Measurements from ENCODE around the gene PLAC1. TPM values are rescaled to one million over a fixed set of nuclear protein-coding genes. Genes with fewer than 3 reads are reported as not detected.

The PLAC1 gene
- total RNA-seq, 1 experiment from 2014 or later: not detected

DNA sequence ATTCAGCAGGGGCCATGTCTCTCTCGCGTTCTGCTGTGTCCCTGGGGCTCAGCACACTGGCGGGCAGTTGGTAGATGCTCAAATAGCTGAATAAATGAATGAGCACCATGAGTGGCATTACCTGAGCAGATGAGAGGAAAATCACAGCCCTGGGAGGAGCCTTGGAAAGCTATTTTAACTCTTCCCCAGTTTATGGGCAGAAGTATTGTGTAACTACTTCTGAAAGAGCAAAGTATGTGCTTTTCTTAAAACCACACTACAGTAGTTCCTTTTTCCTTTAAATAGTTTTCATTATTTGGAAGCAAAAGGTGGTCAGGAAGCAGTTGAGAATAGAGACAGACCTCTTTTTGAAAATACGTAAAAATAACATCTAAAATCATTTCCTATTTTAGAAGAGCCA lies 3.0 kb upstream of the PLAC1 start:
- DNase-seq (ENCODE audit: low spot score): no peak
- H3K4me3 Mint-ChIP-seq: no peak overlapping the region
- peaks cover 35% of the 10 kb centered on the region for H3K4me1 Mint-ChIP-seq
- CTCF ChIA-PET: no interaction called here
- no peaks in the 10 kb centered on the region for H3K36me3 Mint-ChIP-seq
- POLR2A ChIA-PET: no interaction called here
- no peaks in the 10 kb centered on the region for H3K9me3 Mint-ChIP-seq
- peaks cover 1% of the 10 kb centered on the region; the same call in 1 of the 2 replicates for H3K27me3 Mint-ChIP-seq (ENCODE audit: low read depth)
- TF ChIP-seq RELA (CRISPR knock-in tag; IDR thresholded peaks at IDR 0.05; ENCODE audit: borderline replicate concordance) (no peak), ELF4 (CRISPR knock-in tag; IDR thresholded peaks at IDR 0.05; ENCODE audit: low read depth) (no peak), FOXJ3 (CRISPR knock-in tag; IDR thresholded peaks at IDR 0.05; ENCODE audit: borderline replicate concordance) (no peak), CREM (CRISPR knock-in tag; IDR thresholded peaks at IDR 0.05) (no peak), IRF2 (CRISPR knock-in tag; IDR thresholded peaks at IDR 0.05; ENCODE audit: borderline replicate concordance, low read depth) (no peak)
- TF ChIP-seq, protein P1, sequence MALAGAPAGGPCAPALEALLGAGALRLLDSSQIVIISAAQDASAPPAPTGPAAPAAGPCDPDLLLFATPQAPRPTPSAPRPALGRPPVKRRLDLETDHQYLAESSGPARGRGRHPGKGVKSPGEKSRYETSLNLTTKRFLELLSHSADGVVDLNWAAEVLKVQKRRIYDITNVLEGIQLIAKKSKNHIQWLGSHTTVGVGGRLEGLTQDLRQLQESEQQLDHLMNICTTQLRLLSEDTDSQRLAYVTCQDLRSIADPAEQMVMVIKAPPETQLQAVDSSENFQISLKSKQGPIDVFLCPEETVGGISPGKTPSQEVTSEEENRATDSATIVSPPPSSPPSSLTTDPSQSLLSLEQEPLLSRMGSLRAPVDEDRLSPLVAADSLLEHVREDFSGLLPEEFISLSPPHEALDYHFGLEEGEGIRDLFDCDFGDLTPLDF (CRISPR knock-in tag; IDR thresholded peaks at IDR 0.05): no peak
- H3K27ac Mint-ChIP-seq: no peak overlapping the region
- no peak for ATAC-seq

DNA sequence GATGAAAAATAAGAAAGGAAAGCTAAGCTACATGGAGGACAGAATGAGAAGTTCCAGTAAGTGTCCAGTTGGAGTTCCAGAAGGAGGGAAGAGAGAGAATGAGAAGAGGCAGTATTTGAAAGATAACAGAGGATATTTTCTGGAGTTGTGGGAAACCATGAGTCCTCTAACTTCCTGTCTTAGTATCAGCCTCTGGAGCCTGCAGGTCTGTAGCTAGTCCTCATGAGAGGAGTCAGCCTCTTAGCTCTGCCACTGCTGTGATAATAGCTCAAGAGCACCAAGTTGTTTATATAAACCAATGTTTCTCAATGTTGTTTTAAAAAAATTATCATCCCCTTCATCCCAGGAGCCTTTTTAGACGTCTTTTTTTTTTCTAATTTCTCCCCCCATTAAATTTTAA lies 2.4 kb upstream of the PLAC1 start:
- no peak for DNase-seq (ENCODE audit: low spot score)
- Mint-ChIP-seq H3K9me3 (no peaks in the 10 kb centered on the region), H3K4me3 (no peak overlapping the region), H3K27ac (no peak overlapping the region), H3K4me1 (peaks cover 35% of the 10 kb centered on the region), H3K27me3 (ENCODE audit: low read depth) (no peaks in the 10 kb centered on the region), H3K36me3 (no peaks in the 10 kb centered on the region)
- POLR2A ChIA-PET: no interaction called here
- no peak for ATAC-seq
- CTCF ChIA-PET: no interaction called here
- TF ChIP-seq TEAD4 (CRISPR knock-in tag; IDR thresholded peaks at IDR 0.05): no peak
- TF ChIP-seq SMAD4 (CRISPR knock-in tag; IDR thresholded peaks at IDR 0.05): no peak
- TF ChIP-seq, protein P2, sequence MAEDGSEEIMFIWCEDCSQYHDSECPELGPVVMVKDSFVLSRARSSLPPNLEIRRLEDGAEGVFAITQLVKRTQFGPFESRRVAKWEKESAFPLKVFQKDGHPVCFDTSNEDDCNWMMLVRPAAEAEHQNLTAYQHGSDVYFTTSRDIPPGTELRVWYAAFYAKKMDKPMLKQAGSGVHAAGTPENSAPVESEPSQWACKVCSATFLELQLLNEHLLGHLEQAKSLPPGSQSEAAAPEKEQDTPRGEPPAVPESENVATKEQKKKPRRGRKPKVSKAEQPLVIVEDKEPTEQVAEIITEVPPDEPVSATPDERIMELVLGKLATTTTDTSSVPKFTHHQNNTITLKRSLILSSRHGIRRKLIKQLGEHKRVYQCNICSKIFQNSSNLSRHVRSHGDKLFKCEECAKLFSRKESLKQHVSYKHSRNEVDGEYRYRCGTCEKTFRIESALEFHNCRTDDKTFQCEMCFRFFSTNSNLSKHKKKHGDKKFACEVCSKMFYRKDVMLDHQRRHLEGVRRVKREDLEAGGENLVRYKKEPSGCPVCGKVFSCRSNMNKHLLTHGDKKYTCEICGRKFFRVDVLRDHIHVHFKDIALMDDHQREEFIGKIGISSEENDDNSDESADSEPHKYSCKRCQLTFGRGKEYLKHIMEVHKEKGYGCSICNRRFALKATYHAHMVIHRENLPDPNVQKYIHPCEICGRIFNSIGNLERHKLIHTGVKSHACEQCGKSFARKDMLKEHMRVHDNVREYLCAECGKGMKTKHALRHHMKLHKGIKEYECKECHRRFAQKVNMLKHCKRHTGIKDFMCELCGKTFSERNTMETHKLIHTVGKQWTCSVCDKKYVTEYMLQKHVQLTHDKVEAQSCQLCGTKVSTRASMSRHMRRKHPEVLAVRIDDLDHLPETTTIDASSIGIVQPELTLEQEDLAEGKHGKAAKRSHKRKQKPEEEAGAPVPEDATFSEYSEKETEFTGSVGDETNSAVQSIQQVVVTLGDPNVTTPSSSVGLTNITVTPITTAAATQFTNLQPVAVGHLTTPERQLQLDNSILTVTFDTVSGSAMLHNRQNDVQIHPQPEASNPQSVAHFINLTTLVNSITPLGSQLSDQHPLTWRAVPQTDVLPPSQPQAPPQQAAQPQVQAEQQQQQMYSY (CRISPR knock-in tag; IDR thresholded peaks at IDR 0.05): no peak
- no peak for TF ChIP-seq ZNF263 (CRISPR knock-in tag; IDR thresholded peaks at IDR 0.05; ENCODE audit: low read depth)
- TF ChIP-seq, protein P3, sequence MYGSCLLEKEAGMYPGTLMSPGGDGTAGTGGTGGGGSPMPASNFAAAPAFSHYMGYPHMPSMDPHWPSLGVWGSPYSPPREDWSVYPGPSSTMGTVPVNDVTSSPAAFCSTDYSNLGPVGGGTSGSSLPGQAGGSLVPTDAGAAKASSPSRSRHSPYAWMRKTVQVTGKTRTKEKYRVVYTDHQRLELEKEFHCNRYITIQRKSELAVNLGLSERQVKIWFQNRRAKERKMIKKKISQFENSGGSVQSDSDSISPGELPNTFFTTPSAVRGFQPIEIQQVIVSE (CRISPR knock-in tag; IDR thresholded peaks at IDR 0.05; ENCODE audit: borderline replicate concordance): no peak
- TF ChIP-seq CBFB (CRISPR knock-in tag; IDR thresholded peaks at IDR 0.05; ENCODE audit: low read depth): no peak
- no peak for TF ChIP-seq EMX1 (CRISPR knock-in tag; IDR thresholded peaks at IDR 0.05)
- TF ChIP-seq ZNF121 (CRISPR knock-in tag; IDR thresholded peaks at IDR 0.05): no peak
- TF ChIP-seq, protein P4, sequence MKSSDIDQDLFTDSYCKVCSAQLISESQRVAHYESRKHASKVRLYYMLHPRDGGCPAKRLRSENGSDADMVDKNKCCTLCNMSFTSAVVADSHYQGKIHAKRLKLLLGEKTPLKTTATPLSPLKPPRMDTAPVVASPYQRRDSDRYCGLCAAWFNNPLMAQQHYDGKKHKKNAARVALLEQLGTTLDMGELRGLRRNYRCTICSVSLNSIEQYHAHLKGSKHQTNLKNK (CRISPR knock-in tag; IDR thresholded peaks at IDR 0.05): no peak
- TF ChIP-seq ETV6 (CRISPR knock-in tag; IDR thresholded peaks at IDR 0.05): no peak
- TF ChIP-seq, protein P5, sequence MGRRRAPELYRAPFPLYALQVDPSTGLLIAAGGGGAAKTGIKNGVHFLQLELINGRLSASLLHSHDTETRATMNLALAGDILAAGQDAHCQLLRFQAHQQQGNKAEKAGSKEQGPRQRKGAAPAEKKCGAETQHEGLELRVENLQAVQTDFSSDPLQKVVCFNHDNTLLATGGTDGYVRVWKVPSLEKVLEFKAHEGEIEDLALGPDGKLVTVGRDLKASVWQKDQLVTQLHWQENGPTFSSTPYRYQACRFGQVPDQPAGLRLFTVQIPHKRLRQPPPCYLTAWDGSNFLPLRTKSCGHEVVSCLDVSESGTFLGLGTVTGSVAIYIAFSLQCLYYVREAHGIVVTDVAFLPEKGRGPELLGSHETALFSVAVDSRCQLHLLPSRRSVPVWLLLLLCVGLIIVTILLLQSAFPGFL (CRISPR knock-in tag; IDR thresholded peaks at IDR 0.05; ENCODE audit: borderline replicate concordance): no peak
- TF ChIP-seq, protein P6, sequence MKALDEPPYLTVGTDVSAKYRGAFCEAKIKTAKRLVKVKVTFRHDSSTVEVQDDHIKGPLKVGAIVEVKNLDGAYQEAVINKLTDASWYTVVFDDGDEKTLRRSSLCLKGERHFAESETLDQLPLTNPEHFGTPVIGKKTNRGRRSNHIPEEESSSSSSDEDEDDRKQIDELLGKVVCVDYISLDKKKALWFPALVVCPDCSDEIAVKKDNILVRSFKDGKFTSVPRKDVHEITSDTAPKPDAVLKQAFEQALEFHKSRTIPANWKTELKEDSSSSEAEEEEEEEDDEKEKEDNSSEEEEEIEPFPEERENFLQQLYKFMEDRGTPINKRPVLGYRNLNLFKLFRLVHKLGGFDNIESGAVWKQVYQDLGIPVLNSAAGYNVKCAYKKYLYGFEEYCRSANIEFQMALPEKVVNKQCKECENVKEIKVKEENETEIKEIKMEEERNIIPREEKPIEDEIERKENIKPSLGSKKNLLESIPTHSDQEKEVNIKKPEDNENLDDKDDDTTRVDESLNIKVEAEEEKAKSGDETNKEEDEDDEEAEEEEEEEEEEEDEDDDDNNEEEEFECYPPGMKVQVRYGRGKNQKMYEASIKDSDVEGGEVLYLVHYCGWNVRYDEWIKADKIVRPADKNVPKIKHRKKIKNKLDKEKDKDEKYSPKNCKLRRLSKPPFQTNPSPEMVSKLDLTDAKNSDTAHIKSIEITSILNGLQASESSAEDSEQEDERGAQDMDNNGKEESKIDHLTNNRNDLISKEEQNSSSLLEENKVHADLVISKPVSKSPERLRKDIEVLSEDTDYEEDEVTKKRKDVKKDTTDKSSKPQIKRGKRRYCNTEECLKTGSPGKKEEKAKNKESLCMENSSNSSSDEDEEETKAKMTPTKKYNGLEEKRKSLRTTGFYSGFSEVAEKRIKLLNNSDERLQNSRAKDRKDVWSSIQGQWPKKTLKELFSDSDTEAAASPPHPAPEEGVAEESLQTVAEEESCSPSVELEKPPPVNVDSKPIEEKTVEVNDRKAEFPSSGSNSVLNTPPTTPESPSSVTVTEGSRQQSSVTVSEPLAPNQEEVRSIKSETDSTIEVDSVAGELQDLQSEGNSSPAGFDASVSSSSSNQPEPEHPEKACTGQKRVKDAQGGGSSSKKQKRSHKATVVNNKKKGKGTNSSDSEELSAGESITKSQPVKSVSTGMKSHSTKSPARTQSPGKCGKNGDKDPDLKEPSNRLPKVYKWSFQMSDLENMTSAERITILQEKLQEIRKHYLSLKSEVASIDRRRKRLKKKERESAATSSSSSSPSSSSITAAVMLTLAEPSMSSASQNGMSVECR (CRISPR knock-in tag; IDR thresholded peaks at IDR 0.05; ENCODE audit: borderline replicate concordance): no peak
- no peak for TF ChIP-seq ZNF138 (CRISPR knock-in tag; conservative IDR thresholded peaks at IDR 0.05)
- TF ChIP-seq GTF2I (CRISPR knock-in tag; conservative IDR thresholded peaks at IDR 0.05): no peak
- TF ChIP-seq NFATC4 (CRISPR knock-in tag; IDR thresholded peaks at IDR 0.05): no peak
- TF ChIP-seq JUN (CRISPR knock-in tag; IDR thresholded peaks at IDR 0.05): no peak
- TF ChIP-seq, protein P7, sequence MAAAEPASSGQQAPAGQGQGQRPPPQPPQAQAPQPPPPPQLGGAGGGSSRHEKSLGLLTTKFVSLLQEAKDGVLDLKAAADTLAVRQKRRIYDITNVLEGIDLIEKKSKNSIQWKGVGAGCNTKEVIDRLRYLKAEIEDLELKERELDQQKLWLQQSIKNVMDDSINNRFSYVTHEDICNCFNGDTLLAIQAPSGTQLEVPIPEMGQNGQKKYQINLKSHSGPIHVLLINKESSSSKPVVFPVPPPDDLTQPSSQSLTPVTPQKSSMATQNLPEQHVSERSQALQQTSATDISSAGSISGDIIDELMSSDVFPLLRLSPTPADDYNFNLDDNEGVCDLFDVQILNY (CRISPR knock-in tag; IDR thresholded peaks at IDR 0.05): no peak
- no peak for TF ChIP-seq ZNF423 (CRISPR knock-in tag; IDR thresholded peaks at IDR 0.05)
- no peak for TF ChIP-seq HMGA2 (CRISPR knock-in tag; IDR thresholded peaks at IDR 0.05)
- no peak for TF ChIP-seq TCF7 (CRISPR knock-in tag; IDR thresholded peaks at IDR 0.05; ENCODE audit: low read depth)

Measured in WTC11 (cell line).